HT1080 (cell line): ENCODE results near the gene GSTT2. TPM values are rescaled to one million over a fixed set of nuclear protein-coding genes. Genes with fewer than 3 reads are reported as not detected.

ENCODE experiments used
- DNase-seq: peaks from one replicate; pipeline ENCODE4 v3.0.0-alpha.2; 2015; ENCODE audit warnings: low read depth
- total RNA-seq: library from RNA; depleted of rRNA; stranded (reverse); fragments of >200 nt; shearing (Covaris generic); gene quantifications from 2 replicates; pipeline ENCODE4 v1.2.3, GENCODE V29; 2014; rRNA removed

GSTT2 gene
- total RNA-seq, 1 experiment from 2014 or later = 1.3 TPM

DNA sequence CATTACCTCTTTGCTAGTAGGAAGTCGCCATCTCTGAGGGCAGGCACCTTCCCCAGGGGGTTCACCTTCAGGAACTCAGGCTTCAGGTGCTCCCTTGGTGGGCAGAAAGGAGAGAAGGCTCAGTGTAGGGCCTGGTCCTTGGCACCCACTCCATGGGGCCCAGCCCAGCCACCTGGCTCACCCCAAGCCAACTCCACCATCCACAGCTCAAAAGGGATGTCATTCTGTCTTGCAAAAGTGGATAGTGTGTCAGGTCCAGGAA lies 28.0 kb downstream of the GSTT2 start:
- DNase-seq = no peak

DNA sequence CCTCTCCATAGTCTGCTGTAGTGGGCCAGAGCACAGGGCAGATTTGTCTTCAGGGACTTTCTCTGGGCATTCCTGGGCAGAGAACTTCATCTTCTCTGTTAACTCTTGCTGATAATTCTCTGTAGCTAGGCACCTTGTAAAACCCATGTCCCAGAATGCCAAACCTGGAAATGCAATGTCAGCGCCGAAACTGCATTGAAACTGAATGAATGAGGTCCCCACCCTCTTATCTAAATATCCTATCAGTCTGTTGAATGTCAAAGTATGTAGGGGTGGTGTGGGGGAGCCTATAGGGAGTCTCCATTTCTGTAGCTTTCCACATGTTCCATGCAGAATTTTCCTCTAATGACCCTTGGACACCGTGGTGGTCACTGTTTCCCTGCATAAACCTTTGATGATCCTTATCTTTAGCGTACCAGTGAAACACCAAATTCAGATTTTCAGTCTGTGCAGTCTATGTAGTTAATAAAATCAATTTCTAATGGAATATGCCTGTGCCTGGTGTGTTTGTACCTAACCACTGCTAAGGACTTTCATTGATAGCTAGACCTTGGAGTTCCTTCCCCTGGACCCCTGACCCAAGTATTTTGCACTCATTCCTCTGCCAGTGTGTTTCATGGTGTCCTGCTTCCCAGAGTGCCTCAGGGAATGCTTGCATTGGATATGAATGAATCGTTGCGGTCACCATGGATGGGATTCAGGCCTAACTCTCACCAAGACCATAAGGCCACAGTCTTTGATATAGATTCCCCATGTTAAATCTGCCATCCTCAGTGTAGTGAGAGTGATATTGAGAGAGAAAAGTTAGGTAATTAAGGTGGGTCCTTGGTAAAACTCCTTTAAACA lies 28.7 kb downstream of the GSTT2 start:
- DNase-seq = no peak

DNA sequence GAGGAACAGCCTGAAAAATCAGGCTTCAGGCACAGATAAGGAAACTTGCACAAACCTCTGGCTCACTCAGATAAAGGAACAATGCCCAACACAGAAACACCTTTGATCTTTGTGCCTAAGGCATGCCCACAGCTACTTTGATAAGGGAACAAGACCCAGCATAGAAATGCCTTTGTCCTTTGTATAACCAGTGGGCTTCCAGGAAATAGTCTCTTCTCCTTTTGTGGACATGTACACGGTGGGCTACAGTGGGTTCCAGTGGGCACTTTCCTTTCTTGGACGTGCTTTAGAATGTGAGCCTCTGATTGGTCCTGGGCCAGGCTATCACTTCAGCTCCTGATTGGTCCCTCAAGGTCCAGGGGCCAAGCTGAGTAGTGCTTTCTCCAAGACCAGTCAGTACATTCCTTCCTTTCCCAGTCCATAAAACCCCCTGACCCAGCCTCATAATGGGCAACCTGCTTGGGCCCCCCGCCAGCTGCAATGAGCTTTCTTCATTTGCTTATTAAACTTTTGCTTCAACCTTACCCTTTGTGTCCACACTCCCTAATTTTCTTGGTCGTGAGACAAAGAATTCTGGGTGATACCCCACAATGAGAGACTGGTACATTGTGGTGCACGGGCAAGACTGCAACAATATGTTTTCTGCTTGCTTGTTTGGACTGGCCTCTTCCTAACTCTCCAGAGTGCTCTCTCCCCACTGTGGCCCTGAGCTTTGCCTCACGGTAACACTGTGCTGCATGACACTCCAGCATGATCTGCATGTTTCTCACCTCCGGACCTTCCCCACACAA lies 29.5 kb downstream of the GSTT2 start:
- DNase-seq = no peak

DNA sequence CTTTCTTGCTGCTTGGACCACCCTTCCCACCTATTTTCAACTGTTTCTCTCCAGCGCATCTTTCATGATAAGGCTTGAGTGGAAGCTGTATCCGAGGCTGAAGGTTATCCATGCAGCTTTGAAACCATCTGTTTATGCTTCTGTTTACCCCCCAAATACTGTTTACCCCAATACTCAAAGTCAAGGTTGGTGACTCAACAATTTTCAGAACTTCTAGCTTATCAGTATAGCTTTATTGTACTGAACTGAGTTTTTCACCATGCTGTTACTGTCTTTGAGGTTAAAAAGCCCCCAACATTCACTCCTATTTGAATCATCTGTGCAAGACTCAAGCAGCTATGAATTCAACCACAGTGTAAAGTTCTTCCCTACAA lies 30.1 kb downstream of the GSTT2 start:
- no peak for DNase-seq

DNA sequence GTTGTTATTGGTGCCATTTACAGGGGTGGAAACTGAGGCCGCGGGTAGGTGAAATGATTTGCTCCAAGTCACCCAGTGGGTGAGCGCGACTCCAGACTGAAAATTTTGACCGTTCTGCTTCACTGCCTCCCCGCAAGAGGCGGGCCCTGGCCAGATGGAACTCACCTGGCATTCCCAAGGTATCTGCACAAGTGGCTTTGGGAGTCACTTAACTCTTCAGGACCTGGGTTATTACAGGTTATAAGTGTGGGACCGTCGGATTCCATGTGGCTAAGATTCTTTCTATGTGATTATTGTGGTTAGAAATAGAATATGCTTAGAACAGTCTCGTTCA lies 31.8 kb downstream of the GSTT2 start:
- DNase-seq = no peak

DNA sequence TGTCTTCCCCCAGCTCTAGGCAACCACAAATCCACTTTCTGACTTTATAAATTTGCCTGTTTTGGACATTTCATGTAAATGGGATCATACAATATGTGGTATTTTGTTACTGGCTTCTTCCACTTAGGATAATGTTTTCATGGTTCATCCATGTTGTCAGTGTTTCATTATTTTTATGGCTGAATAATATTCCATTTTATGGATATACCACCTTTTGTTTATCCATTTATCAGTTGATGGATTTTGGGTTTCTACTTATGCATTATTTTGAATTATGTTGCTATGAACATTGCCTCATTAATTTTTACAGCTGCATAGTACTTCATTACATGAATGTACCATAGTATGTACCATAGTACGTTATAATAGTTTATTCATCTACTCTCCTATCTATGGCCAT lies 36.2 kb downstream of the GSTT2 start:
- no peak for DNase-seq

DNA sequence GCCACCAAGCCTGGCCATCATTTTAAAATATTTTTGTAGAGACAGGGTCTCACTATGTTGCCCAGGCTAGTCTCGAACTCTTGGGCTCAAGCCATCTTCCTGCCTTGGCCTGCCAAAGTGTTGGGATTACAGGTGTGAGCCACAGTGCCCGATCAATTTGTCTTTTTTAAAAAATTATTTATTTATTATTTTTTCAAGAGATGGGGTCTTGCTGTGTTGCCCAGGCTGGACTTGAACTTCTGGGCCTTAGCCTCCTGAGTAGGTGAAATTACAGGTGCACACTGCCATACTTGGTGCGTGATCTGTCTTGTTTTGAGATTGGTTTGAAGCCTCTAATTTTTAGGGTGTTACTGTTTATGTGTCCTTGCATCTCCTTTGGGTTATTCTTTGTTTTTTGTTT lies 41.4 kb downstream of the GSTT2 start:
- DNase-seq = no peak

DNA sequence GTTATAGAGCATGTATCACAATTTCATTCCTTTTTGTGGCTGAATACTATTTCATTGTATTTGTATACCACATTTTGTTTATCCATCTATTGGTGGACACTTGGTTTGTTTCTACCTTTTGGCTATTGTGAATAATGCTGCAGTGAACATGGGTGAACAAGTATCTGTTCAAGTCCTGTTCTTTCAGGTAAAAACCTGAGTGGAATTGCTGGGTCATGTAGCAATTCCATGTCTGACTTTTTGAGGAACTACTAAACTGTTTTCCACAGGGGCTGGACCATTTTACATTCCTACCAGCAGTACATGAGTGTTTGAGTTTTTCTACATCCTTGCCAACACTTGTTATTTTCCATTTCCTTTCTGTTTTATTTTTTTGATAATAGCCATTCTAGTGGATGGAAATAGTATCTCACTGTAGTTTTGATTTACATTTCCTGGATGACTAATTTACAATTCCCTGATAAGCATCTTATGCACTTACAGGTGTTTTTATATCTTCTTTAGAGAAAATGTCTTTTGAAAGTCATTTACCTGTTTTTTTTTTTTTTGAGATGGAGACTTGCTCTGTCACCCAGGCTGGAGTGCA lies 43.4 kb downstream of the GSTT2 start:
- DNase-seq = no peak

DNA sequence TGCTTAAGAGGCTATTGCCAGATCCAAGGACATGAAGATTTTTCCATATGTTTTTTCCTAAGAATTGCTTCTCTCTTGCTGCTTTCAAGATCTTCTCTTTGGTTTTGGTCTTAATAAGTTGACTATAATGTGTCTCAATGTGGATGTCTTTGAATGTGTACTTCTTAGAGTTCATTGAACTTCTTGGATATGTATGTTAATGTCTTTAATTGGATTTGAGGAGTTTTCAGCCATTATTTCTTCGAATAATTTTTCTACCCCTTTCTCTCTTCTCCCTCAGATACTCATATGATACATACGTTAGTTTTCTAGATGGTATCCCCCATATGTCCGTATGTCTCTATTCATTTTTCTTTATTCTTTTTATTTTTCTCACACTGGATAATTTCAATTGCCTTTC lies 44.4 kb downstream of the GSTT2 start:
- DNase-seq = no peak

DNA sequence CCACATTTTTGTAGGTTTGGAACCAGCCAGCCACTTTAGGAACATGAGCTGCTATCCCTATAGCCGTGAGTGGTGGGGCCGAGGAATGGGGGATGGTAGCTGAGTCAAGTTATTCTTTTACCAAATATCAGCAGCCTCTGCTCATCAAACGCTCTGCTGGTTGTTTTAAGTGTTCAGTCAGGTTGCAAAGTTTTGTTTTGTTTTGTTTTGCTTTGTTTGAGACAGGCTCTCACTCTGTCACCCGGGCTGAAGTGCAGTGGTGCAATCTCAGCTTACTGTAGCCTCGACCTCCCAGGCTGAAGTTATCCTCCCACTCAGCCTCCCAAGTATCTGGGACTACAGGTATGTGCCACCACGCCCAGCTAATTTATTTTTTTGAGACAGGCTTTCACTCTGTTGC lies 45.5 kb downstream of the GSTT2 start:
- no peak for DNase-seq

DNA sequence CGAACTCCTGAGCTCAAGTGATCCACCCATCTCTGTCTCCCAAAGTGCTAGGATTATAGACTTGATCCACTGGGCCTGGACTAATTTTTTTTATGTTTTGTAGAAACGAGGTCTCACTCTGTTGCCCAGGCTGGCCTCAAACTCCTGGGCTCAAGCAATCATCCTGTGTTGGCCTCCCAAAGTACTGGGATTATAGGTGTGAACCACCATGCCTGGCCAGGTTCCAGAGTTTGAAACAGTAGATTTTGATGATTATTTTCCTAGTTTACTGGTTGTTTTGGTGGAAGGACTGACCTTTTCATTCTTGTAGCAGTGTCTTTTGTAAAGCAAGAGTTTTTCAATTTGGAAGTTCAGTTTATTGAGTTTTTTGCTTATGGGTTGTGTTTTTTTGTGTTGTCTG lies 46.1 kb downstream of the GSTT2 start:
- no peak for DNase-seq

DNA sequence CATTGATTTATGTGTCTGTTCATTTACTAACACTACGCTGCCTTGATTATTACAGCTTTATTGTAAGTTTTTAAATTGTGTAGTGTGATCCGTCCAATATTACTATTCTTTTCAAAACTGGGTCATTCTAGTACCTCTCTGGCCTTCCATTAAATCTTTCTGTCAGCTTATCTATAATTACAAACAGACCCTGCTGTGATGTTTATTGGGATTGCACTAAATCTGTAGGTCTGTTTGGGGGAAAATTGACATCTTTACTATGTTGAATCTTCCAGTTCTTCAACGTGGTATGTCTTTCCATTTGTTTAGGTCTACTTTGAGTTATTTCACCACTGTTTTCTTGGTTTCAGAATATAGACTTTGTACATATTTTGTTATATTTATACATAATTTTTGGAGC lies 46.8 kb downstream of the GSTT2 start:
- DNase-seq = no peak

DNA sequence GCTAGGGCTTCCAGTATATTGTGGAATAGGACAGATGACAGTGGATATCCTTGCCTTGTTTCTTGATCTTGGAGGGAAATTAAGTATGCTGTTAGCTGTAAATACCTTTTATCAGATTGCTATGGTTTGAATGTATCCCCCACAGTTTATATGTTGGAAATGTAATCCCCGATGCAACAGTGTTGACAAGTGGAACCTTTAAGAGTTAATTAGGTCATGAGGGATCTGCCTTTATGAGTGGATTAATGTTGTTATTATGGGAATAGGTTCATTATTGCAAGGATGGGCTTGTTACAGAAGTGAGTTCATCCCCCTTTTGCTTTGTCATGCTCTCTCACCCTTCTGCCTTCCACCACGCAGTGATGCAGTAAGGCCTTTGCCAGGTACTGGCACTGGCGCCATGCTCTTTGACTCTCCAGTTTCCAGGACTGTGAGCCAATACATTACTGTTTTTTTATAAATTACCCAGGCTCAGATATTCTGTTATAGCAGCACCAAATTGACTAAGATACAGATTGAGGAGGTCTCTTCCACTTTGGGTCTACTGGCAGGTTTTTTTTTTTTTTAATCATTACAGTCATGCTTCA lies 47.5 kb downstream of the GSTT2 start:
- no peak for DNase-seq

DNA sequence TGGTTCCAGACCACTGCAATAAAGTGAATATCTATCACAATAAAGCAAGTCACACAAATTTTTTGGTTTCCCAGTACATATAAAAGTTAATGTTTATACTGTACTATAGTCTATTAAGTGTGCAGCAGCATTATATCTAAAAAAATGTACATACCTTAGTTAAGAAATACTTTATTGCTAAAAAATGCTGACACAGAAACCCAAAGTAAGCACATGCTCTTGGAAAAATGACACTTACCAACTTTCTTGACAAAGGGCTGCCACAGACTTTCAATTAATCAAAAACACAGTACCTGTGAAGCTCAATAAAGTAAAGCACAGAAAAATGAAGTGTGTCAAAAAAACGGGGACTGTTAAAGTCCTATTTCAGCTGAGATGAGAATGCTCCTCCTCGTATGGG lies 48.1 kb downstream of the GSTT2 start:
- no peak for DNase-seq

DNA sequence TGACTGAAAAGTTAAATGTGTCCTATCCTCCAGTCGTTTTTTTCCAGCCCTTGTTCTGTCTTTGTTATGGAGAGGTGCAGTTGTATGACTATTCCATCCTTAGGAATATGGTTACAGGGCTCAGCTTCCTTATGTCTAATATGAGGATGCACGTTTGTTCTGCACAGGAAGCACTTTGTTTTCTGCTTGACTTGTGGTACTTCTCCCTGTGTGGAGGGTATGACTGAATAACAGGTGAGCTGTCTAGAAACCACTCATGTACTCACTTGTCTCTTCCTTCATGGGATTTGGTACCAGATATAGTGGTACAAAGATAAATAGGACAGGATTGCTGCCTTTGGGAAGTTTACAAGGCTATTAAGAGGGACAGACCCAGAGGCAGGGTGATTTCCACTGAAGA lies 48.6 kb downstream of the GSTT2 start:
- no peak for DNase-seq

DNA sequence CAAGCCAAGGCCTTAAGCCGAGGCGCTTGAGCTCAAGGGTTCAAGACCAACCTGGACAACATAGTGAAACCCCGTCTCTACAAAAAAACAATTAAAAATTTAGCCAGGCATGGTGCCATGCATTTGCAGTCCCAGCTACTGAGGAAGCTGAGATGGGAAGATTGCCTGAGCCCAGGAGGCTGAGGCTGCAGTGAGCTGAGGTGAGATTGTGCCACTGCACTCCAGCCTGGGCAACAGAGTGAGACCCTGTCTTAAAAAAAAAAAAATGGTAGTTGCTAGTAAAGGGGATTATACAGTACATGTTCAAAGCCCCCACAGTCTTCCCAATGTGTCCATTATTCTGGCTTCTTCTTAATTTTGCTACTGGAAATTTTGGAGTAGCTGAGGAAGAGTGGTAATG lies 49.4 kb downstream of the GSTT2 start:
- DNase-seq = no peak

DNA sequence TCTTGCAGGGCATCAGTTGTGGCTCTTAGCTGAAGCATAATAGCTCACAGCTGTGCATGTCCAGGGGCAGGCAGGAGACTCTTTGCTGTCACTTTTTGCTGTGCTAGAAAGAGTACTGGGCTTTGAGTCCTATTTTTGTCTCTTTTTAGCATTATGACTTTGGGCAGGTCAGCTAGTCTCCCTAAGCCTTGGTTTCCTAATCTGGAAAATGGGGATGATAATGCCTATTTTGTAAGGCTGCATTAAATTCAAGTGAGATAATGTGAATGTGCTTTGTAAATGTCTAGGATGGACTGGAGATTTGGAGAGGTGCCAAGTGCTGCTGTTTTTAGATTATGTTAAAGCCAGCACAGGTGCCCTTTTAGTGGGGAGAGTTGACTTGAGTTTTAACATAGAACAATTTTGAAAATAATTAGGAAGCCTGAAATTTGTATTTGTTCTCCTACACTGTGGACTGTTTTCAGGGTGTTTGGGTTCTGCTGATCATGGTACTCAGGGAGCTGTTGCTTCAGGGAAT lies 50.3 kb downstream of the GSTT2 start:
- DNase-seq = no peak

Other genes starting within 250 kb of the GSTT2 start
- gene ZNF70, start 229.0 kb upstream of the GSTT2 start, total RNA-seq = 3.1 and 4.4 TPM in 2 replicates
- not detected in 2 replicates for gene VPREB3, start 225.7 kb upstream of the GSTT2 start, total RNA-seq
- gene C22orf15, start 217.1 kb upstream of the GSTT2 start, total RNA-seq = 1.1 TPM in 1 of 2 replicates, not detected in the other
- not detected in 2 replicates for gene CHCHD10, start 212.2 kb upstream of the GSTT2 start, total RNA-seq
- gene MMP11, start 207.3 kb upstream of the GSTT2 start, total RNA-seq = not detected in 2 replicates
- 88.6 and 107 TPM in 2 replicates for gene SMARCB1, start 193.2 kb upstream of the GSTT2 start, total RNA-seq
- gene DERL3, start 141.1 kb upstream of the GSTT2 start, total RNA-seq = not detected in 2 replicates
- gene SLC2A11, start 122.3 kb upstream of the GSTT2 start, total RNA-seq = 1.4 and 3.2 TPM in 2 replicates
- gene MIF, start 85.8 kb upstream of the GSTT2 start, total RNA-seq = 890 and 1,130 TPM in 2 replicates
- gene GSTT2B, start 18.9 kb upstream of the GSTT2 start, total RNA-seq = 3.5 and 6.3 TPM in 2 replicates
- 2.9 and 5.1 TPM in 2 replicates for gene DDTL, start 13.2 kb upstream of the GSTT2 start, total RNA-seq
- gene DDT, start 5.7 kb upstream of the GSTT2 start, total RNA-seq = 380 and 441 TPM in 2 replicates
- gene GSTT4, start 25.3 kb downstream of the GSTT2 start, total RNA-seq = not detected in 2 replicates
- gene CABIN1, start 31.2 kb downstream of the GSTT2 start, total RNA-seq = 28.8 and 36.6 TPM in 2 replicates
- gene SUSD2, start 201.4 kb downstream of the GSTT2 start, total RNA-seq = 0.10 and 0.17 TPM in 2 replicates